IMR-90 (cell line): ENCODE measurements around the gene IQCM. TPM values are rescaled to one million over a fixed set of nuclear protein-coding genes. Genes with fewer than 3 reads are reported as not detected.

ENCODE experiments used
- ATAC-seq: fragments of 200-7000 bp; cut with Tn5 transposase; 2 replicates; pipeline ENCODE4 v1.9.1; 2020; ENCODE audit warnings: low read depth, mild to moderate bottlenecking, moderate library complexity
- BruUV-seq: library from RNA; stranded (reverse); fragments of 400-500 nt; replicated peaks from 2 replicates; lab custom pipeline; 2021; lab: Mats Ljungman, UMichigan
- CTCF ChIA-PET: fragments of 300-600 bp; formaldehyde crosslinking; extraction: SDS; loops from one replicate; lab custom pipeline; 2021; ENCODE audit warnings: antibody characterized with exemption; lab: Yijun Ruan, JAX
- POLR2A ChIA-PET: fragments of 300-600 bp; sonication (Branson Sonifier 250); formaldehyde crosslinking; loops from one replicate; lab custom pipeline; 2022; ENCODE audit warnings: antibody characterized with exemption; ENCODE audit not compliant: unreplicated experiment; lab: Charles Lee
- DNase-seq: peaks from one replicate; pipeline ENCODE4 v3.0.0; 2013
- H2AFZ ChIP-seq: replicated peaks from 2 replicates; pipeline ENCODE3; 2013; ENCODE audit warnings: low read length, mild to moderate bottlenecking; ENCODE audit not compliant: poor library complexity
- H2AK5ac ChIP-seq: 2 replicates; pipeline ENCODE4 v1.6.1; 2013; ENCODE audit warnings: low read depth, low read length, inconsistent platforms
- H2AK9ac ChIP-seq: replicated peaks from 2 replicates; pipeline ENCODE3; 2013; ENCODE audit warnings: mild to moderate bottlenecking, low read depth, low read length, moderate library complexity; ENCODE audit not compliant: poor library complexity
- H2BK120ac ChIP-seq: 2 replicates; pipeline ENCODE4 v1.6.1; 2013; ENCODE audit warnings: low read depth, low read length, inconsistent platforms
- H2BK15ac ChIP-seq: 3 replicates; pipeline ENCODE4 v1.6.1; 2013; ENCODE audit warnings: low read depth, low read length, inconsistent platforms
- H2BK20ac ChIP-seq: 2 replicates; pipeline ENCODE4 v1.6.1; 2013; ENCODE audit warnings: low read depth, mild to moderate bottlenecking, inconsistent platforms, low read length, moderate library complexity
- H2BK5ac ChIP-seq: 2 replicates; pipeline ENCODE4 v1.6.1; 2013; ENCODE audit warnings: mild to moderate bottlenecking, low read depth, low read length, inconsistent platforms; ENCODE audit not compliant: poor library complexity, severe bottlenecking
- H3K14ac ChIP-seq: replicated peaks from 2 replicates; pipeline ENCODE4 v1.6.1; 2013; ENCODE audit warnings: low read depth, low read length, inconsistent platforms
- H3K18ac ChIP-seq: 2 replicates; pipeline ENCODE4 v1.6.1; 2013; ENCODE audit warnings: low read depth, low read length, control low read depth
- H3K23ac ChIP-seq: 2 replicates; pipeline ENCODE4 v1.6.1; 2013; ENCODE audit warnings: low read depth, low read length, inconsistent platforms
- H3K27ac ChIP-seq: 2 replicates; pipeline ENCODE4 v1.5.1; 2013; ENCODE audit warnings: mild to moderate bottlenecking, control low read depth, low read length; ENCODE audit not compliant: insufficient read depth
- H3K27me3 ChIP-seq: 2 replicates; pipeline ENCODE4 v1.6.1; 2013; ENCODE audit warnings: low read length; ENCODE audit not compliant: control insufficient read depth, insufficient read depth
- H3K36me3 ChIP-seq: 2 replicates; pipeline ENCODE4 v1.6.1; 2013; ENCODE audit warnings: low read length, mixed read lengths; ENCODE audit not compliant: control insufficient read depth, insufficient read depth
- H3K4ac ChIP-seq: 2 replicates; pipeline ENCODE4 v1.6.1; 2013; ENCODE audit warnings: low read depth, low read length, inconsistent platforms
- H3K4me1 ChIP-seq: 2 replicates; pipeline ENCODE4 v1.6.1; 2013; ENCODE audit warnings: low read length, mixed read lengths; ENCODE audit not compliant: control insufficient read depth, insufficient read depth
- H3K4me2 ChIP-seq: 2 replicates; pipeline ENCODE4 v1.6.1; 2013; ENCODE audit warnings: low read depth, mild to moderate bottlenecking, control low read depth, low read length, moderate library complexity
- H3K4me3 ChIP-seq: 2 replicates; pipeline ENCODE4 v1.5.1; 2013; ENCODE audit warnings: low read depth, mild to moderate bottlenecking, control low read depth, low read length, moderate library complexity; ENCODE audit not compliant: insufficient read depth
- H3K56ac ChIP-seq: 2 replicates; pipeline ENCODE4 v1.6.1; 2013; ENCODE audit warnings: low read length, inconsistent platforms; ENCODE audit not compliant: insufficient read depth; ENCODE audit errors: extremely low read depth
- H3K79me1 ChIP-seq, 2 experiments: 2 replicates each; pipeline ENCODE4 v1.6.1; 2013; ENCODE audit warnings: low read length in 2 of 2, inconsistent platforms in 1 of 2, low read depth in 1 of 2
- H3K9ac ChIP-seq: 2 replicates; pipeline ENCODE4 v1.6.1; 2013; ENCODE audit warnings: low read depth, low read length, control low read depth
- H3K9me1 ChIP-seq: 2 replicates; pipeline ENCODE4 v1.6.1; 2013; ENCODE audit warnings: low read length, inconsistent platforms; ENCODE audit not compliant: insufficient read depth
- H3K9me3 ChIP-seq: 2 replicates; pipeline ENCODE4 v1.6.1; 2013; ENCODE audit warnings: low read length; ENCODE audit not compliant: control insufficient read depth, insufficient read depth
- H4K20me1 ChIP-seq: 2 replicates; pipeline ENCODE4 v1.6.1; 2013; ENCODE audit warnings: low read length, inconsistent platforms; ENCODE audit not compliant: insufficient read depth
- H4K5ac ChIP-seq: 2 replicates; pipeline ENCODE4 v1.6.1; 2013; ENCODE audit warnings: mild to moderate bottlenecking, low read depth, low read length, control low read depth
- H4K8ac ChIP-seq, 2 experiments: 2 replicates each; pipeline ENCODE4 v1.6.1; 2013; ENCODE audit warnings: low read depth in 2 of 2, low read length in 2 of 2, control low read depth in 1 of 2, inconsistent platforms in 1 of 2
- H4K91ac ChIP-seq: 2 replicates; pipeline ENCODE4 v1.6.1; 2013; ENCODE audit warnings: low read depth, low read length, inconsistent platforms; ENCODE audit not compliant: insufficient read depth
- CEBPB ChIP-seq: IDR thresholded peaks from 2 replicates; pipeline ENCODE4 v1.6.1; 2012; ENCODE audit warnings: low read depth, low read length, improper control_type of control experiment
- CHD1 ChIP-seq: IDR thresholded peaks from 2 replicates; pipeline ENCODE4 v1.6.1; 2012; ENCODE audit warnings: low read depth, low read length, improper control_type of control experiment
- FOS ChIP-seq: fragments of 150-350 bp; IDR thresholded peaks from 2 replicates; pipeline ENCODE4 v1.6.1; 2016; ENCODE audit warnings: low read depth, low read length
- MAFK ChIP-seq: IDR thresholded peaks from 2 replicates; pipeline ENCODE4 v1.6.1; 2012; ENCODE audit warnings: low read depth, low read length, improper control_type of control experiment
- MAZ ChIP-seq: IDR thresholded peaks from 2 replicates; pipeline ENCODE4 v1.6.1; 2012; ENCODE audit warnings: low read depth, mild to moderate bottlenecking, low read length, improper control_type of control experiment, moderate library complexity, borderline replicate concordance
- MXI1 ChIP-seq: IDR thresholded peaks from 2 replicates; pipeline ENCODE4 v1.6.1; 2012; ENCODE audit warnings: low read depth, mild to moderate bottlenecking, low read length, moderate library complexity, borderline replicate concordance
- NFE2L2 ChIP-seq: fragments of 150-350 bp; IDR thresholded peaks from 2 replicates; pipeline ENCODE4 v1.6.1; 2016; ENCODE audit warnings: low read depth, mild to moderate bottlenecking, low read length
- POLR2A ChIP-seq: IDR thresholded peaks from 2 replicates; pipeline ENCODE4 v1.6.1; 2012; ENCODE audit warnings: mild to moderate bottlenecking, low read depth, low read length
- RFX5 ChIP-seq: IDR thresholded peaks from 2 replicates; pipeline ENCODE4 v1.8.0; 2012; ENCODE audit warnings: low read depth, mild to moderate bottlenecking, low read length, moderate library complexity
- SMC3 ChIP-seq: fragments of 150-350 bp; IDR thresholded peaks from 2 replicates; pipeline ENCODE4 v1.6.1; 2016; ENCODE audit warnings: low read depth, mild to moderate bottlenecking, antibody characterized with exemption, low read length, moderate library complexity
- WGBS, 2 experiments: methylation state at CpG; one replicate each; pipeline versions ENCODE4 v1.1.5 to v1.1.7; 2013; ENCODE audit warnings: missing lambda C conversion rate in 2 of 2; ENCODE audit not compliant: insufficient read length in 1 of 2; ENCODE audit errors: extremely low coverage in 2 of 2; 5-methylcytosine and 5-hydroxymethylcytosine counted together
- dilution Hi-C: fragments of 300-500 bp; cut with HindIII; formaldehyde crosslinking; loops from one replicate; pipeline ENCODE4 v1.14.3; 2018; ENCODE audit warnings: low sequenced_read_pairs; ENCODE audit not compliant: unreplicated experiment
- in situ Hi-C: fragments of 300-500 bp; cut with MboI; formaldehyde crosslinking; loops from 3 replicates; pipeline ENCODE4 v1.14.3; 2019; ENCODE audit warnings: low sequenced_read_pairs, inconsistent platforms, mixed read lengths
- intact Hi-C: fragments of 100-400 bp; cut with micrococcal nuclease; formaldehyde crosslinking; loops from 2 replicates; pipeline ENCODE4 v1.10.0; 2022
- polyA plus RNA-seq, 3 experiments: library from polyadenylated mRNA; depleted of rRNA; stranded (reverse); fragments of >200 nt; gene quantifications; 2 replicates each; pipeline ENCODE4 v1.2.3, GENCODE V29; 2012; ENCODE audit warnings: low replicate concordance in 1 of 3
- total RNA-seq: library from RNA; depleted of rRNA; stranded (reverse); fragments of >200 nt; gene quantifications from 2 replicates; pipeline ENCODE4 v1.2.3, GENCODE V29; 2012
- TF ChIP-seq, protein P1 (sequence below): conservative IDR thresholded peaks from 2 replicates; pipeline ENCODE4 v1.5.1; 2012; ENCODE audit warnings: mild to moderate bottlenecking, low read depth, low read length, improper control_type of control experiment
- TF ChIP-seq, protein P2 (sequence below): fragments of 150-350 bp; IDR thresholded peaks from 2 replicates; pipeline ENCODE4 v1.6.1; 2016; ENCODE audit warnings: low read depth, mild to moderate bottlenecking, low read length, moderate library complexity, borderline replicate concordance

The IQCM gene
- total and polyA plus RNA-seq, 2 of the 4 experiments (the other 2 are of a cell fraction), result not detected

DNA sequence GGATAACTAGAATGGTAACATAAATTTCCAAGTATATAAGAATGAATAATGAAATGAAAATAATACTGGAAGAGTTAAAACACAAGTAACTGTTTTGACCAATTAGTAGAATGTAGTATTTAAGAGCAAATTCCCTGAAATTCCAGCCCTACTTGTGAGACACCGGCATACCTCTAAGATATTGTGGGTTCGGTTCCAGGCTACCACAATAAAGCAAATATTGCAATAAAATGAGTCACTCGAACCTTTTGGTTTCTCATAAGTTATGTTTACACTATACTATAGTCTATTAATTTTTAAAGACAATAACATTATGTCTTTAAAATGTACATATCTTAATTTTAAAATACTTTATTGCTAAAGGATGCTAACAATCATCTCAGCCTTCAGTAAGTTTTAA lies 15.2 kb upstream of the IQCM start:
- Histone ChIP-seq H2BK5ac (no peak overlapping the region), H3K4me1 (no peaks in the 10 kb centered on the region), H2AFZ (no peak overlapping the region), H4K5ac (no peak overlapping the region), H3K9me1 (no peaks in the 10 kb centered on the region), H3K18ac (no peak overlapping the region), H3K36me3 (no peaks in the 10 kb centered on the region), H3K27ac (no peak overlapping the region), H4K20me1 (no peaks in the 10 kb centered on the region), H2BK20ac (no peak overlapping the region), H3K4me2 (no peak overlapping the region), H2BK120ac (no peak overlapping the region), H3K9me3 (no peaks in the 10 kb centered on the region), H2AK5ac (no peak overlapping the region), H2BK15ac (no peak overlapping the region), H4K8ac (no peak overlapping the region), H3K4ac (no peak overlapping the region), H4K91ac (no peak overlapping the region), H3K4me3 (no peak overlapping the region), H3K14ac (no peak overlapping the region), H3K79me1 (no peaks in the 10 kb centered on the region), H2AK9ac (no peak overlapping the region), H3K56ac (no peak overlapping the region), H3K9ac (no peak overlapping the region), H3K27me3 (no peaks in the 10 kb centered on the region), H3K23ac (no peak overlapping the region)
- DNase-seq (no peak), ATAC-seq (no peak)
- intact Hi-C loops (no loop called here), in situ Hi-C loops (no loop called here), dilution Hi-C loops (no loop called here)
- ChIA-PET POLR2A (no interaction called here), CTCF (no interaction called here)
- BruUV-seq, result no TSS peak
- TF ChIP-seq POLR2A, result no peak
- no peak for TF ChIP-seq CEBPB
- TF ChIP-seq RFX5, result no peak
- no peak for TF ChIP-seq FOS
- TF ChIP-seq MAFK, result no peak
- TF ChIP-seq, protein P1, sequence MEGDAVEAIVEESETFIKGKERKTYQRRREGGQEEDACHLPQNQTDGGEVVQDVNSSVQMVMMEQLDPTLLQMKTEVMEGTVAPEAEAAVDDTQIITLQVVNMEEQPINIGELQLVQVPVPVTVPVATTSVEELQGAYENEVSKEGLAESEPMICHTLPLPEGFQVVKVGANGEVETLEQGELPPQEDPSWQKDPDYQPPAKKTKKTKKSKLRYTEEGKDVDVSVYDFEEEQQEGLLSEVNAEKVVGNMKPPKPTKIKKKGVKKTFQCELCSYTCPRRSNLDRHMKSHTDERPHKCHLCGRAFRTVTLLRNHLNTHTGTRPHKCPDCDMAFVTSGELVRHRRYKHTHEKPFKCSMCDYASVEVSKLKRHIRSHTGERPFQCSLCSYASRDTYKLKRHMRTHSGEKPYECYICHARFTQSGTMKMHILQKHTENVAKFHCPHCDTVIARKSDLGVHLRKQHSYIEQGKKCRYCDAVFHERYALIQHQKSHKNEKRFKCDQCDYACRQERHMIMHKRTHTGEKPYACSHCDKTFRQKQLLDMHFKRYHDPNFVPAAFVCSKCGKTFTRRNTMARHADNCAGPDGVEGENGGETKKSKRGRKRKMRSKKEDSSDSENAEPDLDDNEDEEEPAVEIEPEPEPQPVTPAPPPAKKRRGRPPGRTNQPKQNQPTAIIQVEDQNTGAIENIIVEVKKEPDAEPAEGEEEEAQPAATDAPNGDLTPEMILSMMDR, result no peak
- TF ChIP-seq, protein P2, sequence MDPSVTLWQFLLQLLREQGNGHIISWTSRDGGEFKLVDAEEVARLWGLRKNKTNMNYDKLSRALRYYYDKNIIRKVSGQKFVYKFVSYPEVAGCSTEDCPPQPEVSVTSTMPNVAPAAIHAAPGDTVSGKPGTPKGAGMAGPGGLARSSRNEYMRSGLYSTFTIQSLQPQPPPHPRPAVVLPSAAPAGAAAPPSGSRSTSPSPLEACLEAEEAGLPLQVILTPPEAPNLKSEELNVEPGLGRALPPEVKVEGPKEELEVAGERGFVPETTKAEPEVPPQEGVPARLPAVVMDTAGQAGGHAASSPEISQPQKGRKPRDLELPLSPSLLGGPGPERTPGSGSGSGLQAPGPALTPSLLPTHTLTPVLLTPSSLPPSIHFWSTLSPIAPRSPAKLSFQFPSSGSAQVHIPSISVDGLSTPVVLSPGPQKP, result no peak
- no peak for TF ChIP-seq MXI1
- no peak for TF ChIP-seq MAZ
- no peak for TF ChIP-seq SMC3
- no peak for TF ChIP-seq CHD1
- no peak for TF ChIP-seq NFE2L2
- WGBS, 2 experiments, result no CpG with 5 or more reads among the region's 3 CpGs
